Measurements from ENCODE around the gene CENPP.
"Not testable (repeated sequence)": the region's sequence is repeated elsewhere in the genome, so short reads cannot be mapped to it uniquely, and the experiment has no call there.

Gene CENPP

DNA sequence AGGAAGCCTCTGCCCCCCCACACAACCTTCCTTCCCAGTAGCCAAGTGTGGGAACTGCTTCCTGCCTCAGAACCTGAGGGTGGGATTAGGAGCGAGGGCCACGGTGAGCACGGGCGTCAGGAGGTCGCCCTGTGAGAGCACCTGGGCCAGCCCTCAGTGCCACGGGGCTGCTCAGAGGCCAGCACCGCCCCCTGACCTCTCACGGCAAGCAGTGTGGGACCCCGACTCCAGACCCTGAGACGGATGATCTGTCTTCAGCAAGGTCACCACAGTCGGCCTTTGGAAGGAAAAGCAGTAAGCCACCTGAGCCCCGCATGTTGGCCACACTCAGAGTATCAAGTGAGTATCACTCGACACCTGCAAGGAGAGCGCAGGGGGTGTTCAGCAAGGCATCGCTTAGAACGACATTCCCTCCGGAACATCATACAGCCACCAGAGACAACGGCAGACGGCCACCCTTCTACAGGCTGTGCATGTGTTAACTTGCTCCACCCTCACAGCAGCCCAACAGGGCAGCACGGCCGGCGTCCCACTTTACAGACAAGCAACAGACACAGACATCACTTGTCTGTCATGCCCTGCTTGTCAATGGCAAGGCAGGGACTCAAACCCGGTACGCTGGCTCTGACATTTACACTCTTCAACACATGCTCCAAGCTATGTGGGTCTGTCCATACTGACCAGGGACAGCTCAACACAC, 294.0 kb downstream of the CENPP start:
- no peak for DNase-seq

DNA sequence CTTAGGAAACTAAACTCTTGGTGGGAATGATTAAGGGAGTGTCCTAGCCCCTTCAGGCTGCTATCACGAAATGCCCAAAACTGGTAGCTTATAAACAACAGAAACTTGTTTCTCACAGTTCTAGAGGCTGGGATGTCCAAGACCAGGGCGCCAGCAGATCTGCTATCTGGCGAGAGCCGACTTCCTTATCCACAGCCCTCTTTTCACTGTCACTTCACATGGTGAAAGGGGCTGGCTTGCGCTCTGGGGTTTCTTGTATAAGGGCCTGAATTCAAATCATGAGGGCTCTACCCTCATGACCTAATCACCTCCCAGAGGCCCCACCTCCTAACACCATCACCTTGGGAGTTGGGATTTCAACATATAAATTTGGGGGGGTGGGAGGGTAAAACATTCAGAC, 295.1 kb downstream of the CENPP start:
- no peak for DNase-seq

DNA sequence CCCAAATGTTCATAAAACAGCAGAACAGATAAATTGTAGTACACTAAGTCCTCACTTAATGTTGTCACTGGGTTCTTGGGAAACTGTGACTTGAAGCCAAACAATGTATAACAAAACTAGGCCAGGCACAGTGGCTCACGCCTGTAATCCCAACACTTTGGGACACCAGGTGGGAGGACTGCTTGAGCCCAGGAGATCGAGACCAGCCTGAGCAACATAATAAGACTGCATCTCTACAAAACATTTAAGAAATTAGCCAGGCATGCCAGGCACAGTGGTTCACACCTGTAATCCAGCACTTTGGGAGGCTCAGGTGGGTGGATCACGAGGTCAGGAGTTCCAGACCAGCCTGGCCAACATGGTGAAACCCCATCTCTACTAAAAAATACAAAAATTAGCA, 298.2 kb downstream of the CENPP start:
- not testable (repeated sequence) for DNase-seq

DNA sequence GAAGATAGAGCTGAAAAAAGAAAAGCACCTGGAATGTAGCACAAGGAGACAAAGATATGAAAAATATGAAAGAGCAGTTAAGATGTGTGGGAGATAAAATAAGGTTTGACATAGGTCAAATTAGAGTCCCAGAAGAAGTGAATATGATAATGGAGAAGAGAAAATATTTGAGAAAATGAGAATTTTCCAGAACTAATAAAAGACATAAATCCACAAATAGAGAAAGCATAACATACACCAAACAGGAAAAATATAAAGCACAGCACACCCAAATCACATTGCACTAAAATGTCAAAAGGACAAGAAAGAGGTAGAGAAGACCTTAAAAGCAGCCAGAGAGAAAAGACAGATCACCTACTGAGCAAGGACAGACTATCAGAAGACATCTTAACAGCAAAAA, 300.7 kb downstream of the CENPP start:
- DNase-seq = no peak

DNA sequence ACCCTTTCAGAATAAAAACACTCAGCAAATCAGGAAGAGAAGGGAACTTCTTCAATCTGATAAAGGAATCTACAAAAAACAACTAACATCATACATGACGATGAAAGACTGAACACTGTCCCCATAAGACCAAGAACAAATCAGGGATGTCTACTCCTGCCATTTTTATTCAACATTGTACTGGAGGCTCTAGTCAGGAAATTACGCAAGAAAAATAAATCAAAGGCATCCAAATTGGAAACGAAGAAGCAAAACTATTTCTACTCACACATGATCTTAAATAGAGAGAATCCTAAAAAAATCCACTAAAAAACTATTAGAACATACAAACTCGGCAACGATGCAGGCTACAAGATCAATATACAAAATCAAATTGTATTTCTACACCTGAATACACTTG, 301.9 kb downstream of the CENPP start:
- DNase-seq = no peak

DNA sequence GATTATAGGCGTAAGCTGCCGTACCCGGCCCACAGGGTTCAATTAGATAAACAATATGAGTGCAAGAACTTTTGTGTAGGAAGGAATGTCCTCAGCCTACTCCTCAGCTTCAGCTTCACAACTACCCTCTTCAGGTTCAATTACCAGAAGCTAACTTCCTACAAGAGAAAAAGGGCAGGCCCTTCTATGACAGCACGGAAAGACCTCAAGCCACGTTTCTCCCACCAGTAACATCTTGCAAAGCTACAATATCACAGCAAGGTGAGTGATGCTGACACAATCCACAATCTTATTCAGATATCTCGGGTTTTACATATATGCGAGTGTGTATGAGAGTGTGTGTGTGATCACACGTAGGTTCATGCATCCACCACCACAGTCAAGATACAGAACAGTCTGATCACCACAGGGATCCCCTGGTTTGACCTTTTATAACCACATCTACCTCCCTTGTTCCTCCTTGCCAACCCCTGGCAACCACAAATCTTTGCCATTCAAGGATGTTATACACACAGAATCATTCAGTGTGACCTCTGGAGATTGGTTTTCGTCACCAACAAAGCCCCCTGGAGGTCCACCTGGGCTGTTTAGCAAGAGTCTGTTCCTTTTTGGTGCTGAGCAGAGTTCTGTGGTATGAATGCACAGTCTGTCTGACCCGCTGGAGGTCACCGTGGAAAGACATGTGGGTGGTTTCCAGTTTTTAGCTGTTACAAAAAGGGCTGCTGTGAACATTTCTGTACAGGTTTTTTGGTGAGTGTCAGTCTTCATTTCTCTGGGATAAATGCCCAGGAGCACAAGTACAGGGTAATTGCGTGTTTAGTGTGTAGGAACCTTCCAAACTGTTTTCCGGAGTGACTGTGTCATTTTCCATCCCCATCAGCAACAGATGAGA, 305.9 kb downstream of the CENPP start:
- no peak for DNase-seq

DNA sequence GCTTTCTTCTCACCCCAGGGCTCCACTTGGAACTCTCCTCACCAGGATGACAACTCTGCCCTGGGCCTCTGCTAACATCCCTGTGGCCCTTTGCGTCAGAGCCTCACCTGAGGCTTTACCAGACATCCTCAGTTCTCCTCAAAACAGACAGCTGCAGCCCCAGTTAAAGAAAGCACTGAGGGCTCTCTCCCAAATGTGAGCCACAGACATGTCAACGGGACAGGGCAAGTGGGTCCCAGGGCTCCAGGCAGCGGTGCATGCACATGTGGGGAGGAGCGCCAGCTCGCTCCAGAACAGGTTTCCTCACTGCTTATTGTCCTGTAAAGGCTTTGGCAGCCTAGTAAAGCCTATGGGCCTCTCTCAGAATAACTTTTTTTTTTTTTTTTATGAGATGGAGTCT, 306.9 kb downstream of the CENPP start:
- DNase-seq = no peak

DNA sequence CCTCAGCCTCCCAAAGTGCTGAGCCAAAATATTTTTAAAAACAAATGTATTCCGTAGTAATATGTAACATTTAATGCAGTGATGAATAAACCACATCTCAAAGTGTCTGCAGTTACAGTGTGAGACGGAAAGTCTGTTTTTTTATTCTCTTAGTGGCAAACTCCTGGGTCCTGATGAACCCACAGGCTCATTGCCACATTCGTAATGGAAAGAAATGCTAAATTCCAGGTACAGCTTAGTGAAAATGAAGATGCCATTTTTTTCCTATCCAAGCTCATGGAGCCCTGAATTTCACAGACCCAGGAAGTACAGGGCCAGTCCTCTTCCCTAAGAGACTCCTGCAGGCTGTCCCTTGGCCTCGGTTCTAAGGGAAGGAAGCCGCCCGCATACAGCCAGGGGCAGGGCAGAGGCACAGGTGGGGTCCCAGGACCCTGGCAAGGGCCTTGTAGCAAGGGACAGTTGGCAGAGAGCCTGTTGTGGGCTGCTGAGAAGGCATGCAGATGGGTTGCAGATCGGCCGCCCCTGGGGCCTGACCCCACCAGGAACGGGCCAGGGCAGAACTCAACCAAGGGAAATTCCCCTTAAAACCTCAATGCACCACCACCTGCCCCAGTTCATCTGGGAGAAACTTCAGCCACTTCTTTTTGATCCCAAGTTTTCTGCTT, 308.0 kb downstream of the CENPP start:
- no peak for DNase-seq

DNA sequence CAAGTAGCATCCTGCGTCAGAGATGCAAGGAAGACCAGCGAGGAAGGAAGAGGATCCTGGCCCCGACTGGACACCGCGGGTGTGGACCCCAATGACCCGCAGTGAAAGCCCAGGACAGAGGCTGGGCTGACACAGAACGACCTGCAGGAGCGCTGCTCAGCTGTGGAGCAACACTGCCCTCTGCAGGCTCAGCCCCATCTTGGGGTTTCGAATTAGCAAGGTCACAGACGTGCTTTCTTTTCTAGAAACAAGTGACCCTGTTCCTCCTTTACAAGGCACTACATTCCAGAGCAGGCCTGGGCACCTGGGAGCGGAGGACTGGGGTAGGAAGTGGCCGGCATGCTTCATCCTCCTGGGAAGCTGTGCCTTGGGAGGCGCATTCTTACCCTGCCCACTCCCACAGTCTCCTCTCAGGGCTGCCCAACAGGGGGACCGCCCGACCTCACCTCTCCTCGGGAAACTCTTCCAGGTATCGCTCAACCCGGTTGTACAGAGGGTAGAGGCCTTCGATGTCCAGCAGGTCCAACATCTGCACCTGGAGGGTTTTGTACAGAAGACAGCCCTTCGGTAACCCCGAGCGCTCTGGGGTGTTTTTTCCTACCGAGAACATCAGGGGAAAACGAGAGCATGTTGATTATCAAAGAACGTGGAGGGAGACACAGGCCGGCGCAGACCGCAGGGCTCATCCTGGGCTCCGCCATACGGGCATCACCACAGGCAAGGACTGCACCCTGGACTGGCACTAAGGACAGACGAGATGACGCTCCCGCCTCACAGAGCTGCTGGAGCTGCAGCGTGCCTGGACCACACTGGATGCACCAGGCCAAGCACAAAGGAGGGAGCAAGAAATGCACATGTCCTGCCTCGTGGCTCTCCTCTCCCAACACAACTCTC, 309.2 kb downstream of the CENPP start:
- DNase-seq = no peak

DNA sequence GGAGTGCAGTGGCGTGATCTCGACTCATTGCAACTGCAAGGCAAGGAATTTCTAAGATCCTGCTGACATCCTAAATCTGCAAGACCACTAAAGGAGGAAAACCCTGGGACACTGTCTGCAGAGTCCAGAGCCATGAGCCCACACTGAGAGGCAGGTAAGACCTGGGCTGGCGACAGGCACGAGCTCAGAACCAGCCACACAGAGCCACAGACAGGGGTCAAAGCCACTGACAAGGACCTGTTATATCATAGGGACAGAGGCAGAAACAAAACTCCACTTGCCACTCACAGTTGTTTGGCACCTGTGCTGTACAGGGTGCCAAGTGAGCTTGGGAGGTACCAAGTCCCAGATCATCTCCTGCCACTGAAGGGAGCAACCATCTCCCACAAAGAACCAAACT, 310.0 kb downstream of the CENPP start:
- no peak for DNase-seq

DNA sequence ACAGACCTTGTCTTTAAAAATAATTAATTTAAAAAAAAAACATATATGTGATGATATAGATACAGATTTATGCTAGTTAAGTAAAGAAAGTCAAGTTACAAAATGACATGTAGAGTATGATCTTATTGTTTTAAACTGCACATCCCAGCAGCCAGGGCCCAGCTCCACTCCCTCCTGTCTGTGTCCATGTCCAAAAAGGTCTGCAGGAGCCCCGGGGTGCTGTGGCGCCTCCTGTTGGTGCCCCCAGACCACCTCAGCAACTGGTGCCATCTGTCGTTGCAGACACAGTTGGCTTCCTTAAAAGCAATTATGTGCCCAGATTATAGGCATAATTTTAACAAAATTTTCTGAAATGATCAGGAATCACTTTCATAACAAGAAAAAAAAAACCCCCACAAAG, 310.9 kb downstream of the CENPP start:
- DNase-seq = no peak

DNA sequence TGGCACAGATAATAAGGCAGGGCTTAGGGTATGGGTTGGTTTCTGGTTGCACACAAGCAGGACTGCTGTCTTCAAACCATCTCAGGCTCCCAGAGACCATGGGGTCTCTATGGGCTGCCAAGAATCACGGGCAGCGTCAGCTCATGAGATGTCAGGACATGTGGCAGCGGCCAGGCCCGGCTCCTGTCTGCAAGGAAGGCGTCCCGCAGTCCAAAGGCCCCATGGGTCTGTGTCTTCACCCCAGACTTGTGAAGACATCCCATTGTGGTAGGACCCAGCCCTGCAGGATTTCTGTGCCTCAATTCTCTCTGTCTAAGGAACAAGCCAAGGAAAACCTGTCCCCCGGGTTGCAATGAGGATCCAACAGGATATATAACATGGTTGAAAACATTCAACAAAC, 311.6 kb downstream of the CENPP start:
- no peak for DNase-seq

DNA sequence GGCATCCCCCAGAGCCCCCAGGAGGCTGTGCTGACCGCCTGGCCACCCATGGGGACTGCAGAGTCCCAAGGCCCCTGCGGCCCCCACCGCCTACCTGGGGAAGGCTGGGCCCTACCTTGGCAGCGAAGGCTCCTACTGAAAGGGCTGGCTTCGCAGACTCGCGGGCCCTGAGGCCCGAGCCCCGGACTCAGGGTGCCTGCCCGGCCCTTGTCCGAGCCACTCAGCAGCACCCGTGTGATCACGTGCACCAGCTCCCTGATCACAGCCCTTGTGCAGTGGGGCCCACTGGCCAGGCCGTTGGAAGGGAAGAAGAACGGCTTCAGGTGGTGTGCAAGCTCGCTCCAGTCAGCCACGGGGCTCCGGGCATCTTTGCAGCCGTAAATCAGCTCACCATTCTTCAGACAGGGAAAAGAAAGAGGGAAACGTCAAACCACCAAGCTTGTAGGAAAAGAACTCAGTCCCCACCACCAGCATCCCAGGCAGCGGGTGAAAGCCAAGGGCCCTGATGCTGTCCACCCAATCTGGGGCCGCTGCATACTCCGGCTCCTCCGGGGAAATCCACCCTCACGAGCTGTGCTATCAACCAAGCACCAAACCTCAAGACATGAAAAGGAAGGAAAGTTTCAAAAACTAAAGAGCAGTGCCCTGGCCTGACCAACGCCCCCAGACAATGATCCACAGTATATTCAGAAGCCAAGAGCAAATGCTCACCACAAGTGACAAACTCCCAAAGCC, 312.3 kb downstream of the CENPP start:
- no peak for DNase-seq

DNA sequence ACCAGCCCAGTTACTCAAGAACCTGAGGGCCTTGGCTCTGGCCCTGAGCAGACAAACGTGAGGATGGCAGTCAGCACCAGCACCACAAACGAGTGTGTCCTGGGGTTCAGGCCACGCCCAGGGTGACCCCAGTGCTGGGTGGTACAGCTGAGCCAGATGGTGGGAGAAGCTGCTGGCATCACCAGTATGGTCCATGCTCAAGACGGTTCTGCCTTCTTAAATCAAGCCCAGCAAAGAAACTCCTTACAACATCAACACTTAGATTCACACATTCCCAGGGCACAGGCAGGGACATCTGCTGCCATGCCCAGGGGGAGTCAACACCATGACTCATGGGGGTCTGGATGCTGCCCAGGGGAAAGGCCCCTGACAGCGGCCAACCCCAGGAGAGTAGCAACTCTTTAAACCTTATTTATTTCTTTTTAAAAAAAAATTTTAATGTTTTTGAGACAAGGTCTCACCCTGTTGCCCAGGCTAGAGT, 312.9 kb downstream of the CENPP start:
- no peak for DNase-seq

DNA sequence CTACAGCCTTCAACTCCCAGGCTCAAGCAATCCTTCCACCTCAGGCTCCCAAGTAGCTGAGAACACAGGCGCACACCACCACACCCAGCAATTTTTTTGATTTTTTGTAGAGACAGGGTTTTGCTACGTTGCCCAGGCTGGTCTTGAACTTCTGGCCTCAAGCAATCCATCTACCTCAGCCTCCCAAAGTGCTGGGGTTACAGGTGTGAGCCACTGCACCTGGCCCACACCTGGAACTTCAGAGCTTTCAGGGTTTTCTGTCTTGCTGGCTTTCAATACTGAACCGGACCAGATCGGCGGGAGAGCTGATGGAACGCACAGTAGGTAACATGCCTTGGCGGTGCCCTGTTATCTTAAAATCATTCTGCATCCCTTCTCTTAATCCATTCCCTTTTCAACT, 313.4 kb downstream of the CENPP start:
- no peak for DNase-seq

DNA sequence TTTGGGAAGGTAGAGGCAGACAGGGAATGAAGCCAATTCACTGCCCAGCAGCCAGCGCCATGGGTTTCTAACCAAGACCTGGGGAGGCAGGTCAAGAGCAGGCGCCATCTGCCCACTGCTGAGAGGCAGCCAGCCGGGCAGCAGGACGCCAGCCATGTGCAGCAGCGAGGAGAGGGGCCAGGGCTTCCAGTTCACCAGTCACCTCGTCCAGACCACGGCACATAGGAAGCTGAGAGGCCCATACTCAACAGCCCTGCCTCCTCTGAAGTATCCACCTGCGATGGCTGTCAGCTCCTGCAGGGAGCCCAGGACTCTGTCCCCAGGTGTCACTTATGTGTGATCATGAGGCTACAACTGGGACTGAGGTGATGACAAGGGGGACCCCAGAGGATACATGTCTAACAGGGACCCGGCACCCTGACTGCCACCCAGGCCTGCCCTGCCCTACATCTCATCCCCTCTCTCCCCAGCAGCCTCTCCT, 314.1 kb downstream of the CENPP start:
- no peak for DNase-seq

DNA sequence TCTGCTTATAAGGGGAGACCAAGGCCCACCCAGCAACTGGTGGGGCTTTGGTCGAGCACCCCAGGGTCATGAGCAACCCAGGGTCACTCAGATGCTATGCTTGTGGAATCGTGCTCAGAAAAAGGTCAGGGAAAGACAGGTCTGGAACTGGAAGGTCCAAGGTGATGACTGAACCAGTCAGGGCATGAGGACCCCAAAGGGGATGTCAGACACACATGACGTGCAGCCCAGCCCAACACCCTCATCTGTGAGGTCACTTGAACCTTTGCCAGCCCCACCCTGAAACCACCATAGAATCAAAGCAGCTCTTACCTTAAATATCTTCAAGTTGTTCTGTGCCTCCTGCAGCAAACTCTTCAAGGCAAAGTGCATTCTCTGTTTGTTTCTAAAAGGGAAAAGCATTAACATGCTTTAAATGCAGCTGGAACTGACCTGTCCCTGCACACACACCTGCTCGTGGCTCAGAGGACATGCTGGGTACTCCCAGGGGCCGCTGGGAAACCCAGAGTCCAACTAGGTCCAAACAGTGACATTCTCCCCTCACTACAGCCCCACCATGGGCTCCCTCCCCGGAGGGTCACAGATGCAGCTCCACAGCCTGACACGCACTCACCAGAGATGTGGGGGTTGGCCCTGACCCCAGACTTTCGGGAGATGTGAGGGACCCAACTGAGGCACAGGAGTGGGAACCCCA, 314.8 kb downstream of the CENPP start:
- DNase-seq = no peak

DNA sequence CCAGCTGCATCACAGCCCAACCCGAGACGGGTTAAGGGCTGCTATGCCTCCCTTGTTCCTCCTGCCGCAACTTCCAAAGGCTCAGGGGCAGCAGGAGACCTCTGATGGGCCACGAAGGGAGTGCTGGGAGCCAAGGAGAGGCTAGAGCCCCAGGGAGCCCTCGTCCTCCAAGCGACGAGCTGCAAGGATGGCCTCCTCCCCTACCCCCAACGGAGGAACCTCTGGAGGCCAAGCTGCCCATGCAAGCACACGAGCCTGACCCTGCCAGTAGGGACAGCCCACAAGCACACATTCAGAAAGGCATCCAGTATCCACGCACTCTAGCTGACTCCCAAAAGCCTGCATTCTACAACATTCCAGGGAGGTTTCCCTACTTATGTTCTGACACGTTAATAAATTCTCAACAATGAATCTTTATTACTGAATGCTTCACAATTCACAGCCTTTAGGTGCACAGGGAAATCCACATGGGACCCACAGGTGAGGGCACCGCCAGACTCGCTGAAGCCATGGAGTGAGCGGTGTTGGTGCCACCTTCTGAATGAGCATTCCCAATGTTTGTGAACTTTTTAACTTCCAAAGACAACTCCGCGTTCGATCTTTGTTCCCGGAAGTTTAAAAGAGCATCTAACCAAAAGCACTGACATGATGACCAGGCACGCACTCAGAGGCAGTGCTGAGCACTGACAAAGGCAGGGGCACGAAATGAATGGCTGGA, 315.5 kb downstream of the CENPP start:
- no peak for DNase-seq

DNA sequence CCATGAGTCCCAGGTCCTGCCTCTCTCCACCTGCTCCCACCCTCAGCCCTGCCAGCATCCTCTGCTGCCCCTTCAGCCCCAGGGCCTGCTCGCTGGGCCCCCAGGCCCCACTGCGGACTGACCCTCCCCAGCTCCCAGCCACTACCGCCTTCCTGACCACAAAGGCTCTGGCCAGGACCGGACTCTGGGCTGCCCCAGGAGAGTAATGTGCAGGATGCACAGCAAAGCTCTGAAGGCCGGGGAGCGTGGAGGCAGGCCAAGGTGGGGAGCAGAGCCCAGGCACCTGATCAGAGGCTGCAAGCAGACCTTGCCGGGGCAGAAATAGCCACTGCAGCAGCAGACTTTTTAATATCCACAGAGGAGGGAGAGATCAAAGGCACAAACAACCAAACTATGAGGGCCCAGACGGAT, 316.3 kb downstream of the CENPP start:
- DNase-seq = no peak

DNA sequence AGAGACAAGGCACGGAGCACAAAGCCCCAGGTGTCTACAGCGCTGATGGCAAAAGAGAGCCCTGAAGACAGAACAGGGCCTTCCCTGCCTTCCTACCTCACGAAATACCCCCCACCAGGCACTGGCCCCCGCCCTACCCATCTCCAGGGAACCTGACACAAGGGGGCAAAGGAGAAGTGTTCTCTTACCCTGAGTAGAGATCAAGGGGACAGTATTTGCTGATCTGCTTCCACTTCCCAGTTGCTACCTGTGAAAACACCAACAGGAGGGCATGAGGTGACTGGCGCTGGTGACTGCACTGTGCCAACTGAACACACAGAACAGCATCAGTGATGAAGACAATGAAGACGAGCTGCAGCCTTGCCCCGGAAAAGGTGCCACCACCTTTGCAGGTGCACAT, 316.8 kb downstream of the CENPP start:
- DNase-seq = no peak

DNA sequence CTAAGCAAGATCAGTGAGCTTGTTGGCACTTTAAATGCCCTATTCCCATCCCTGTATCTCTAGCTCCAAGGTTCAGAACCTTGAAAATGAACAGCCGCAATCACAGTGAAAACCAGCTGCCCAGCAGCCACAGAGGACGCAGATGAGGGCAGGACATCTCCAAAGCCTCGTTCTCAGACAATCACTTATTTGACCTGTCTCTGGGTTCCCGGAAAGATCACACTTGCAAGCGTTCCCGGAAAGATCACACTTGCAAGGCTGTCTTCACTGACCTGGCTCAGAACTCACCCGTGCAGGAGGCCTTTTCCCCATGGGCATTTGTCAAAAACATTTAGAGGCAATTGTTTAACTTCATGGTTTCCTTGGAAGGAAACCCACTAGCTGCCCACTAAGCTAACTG, 318.5 kb downstream of the CENPP start:
- no peak for DNase-seq
